Hematopoietic multipotent progenitor cell treated with erythropoietin and hydrocortisone succinate and interleukin-3 and kit ligand, for 15 days (in vitro differentiated cells): ENCODE data around the gene SPAG6.
"Not testable (repeated sequence)": the region's sequence is repeated elsewhere in the genome, so short reads cannot be mapped to it uniquely, and the experiment has no call there.

Source experiments
- DNase-seq: peaks from one replicate; pipeline ENCODE4 v3.0.0-alpha.2; 2015; ENCODE audit warnings: low spot score

Gene SPAG6

DNA sequence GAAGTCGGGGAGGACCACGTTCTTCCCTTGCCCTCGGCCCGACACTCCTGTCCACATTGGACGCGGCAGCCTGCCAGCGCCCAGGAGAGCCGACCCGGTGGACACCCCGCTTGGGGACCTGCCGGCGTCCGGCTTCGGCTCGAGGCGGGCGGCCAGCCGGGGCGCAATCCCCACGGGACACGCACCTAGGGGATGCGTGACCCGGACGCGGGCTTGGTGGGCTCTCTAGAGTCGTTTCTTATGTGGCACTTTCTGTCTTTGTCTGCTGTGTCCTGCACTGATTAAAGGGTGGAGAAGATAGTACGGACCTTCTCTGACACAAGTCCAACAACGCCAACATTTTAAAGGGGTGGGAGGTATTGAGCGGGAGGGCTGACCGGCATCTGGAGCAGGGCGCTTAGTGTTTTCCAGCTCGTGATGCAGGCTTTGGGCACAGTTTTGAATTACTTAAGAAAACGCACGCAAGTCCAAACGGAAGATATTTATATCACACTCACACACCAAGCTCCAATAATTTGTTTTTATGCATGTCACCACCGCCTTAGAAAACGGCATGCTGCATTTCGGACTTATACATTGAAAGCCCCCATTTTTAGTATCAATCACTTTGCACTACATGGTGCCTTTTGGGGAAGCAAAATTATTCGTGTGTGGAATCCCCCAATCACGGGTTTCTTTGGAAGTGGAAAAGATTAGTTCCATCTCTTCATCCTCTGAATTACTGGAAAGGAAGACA lies 3.9 kb upstream of the SPAG6 start:
- DNase-seq, result no peak

DNA sequence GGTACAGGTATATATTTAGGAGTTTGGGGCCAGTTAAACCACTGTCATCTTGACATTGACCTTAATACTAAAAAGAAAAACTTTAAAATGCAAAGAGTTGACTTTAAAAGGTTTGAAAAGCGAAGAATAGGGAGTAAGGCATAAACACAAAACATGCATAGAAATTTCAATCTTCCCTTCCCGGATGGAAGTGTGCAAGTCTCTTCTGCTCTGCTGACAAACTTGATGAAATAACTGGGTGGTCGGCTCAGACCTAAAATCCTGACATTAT lies 3.4 kb upstream of the SPAG6 start:
- no peak for DNase-seq

GRCh38 chr10:22342421-22342820 lies 2.9 kb upstream of the SPAG6 start:
- DNase-seq, result no peak

DNA sequence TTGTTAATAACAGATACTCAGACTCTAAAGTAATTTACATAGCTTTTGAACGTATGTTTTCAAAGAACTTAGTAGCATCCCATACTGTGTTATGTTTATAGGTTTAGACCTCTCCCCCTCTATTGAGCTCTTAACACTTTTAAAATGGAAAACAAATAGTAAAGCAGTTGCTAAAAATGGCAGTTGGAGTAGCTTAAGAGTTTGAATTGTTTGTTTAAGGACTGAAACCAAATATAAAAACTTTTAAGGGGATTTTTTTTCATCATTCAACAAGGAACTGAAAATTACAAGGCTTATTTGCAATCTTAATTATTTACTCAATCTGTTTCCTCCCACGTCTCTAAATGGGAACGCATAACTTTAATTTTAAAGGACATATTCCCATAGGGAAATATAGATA lies 1.6 kb upstream of the SPAG6 start:
- DNase-seq, result no peak

- no peak for DNase-seq
Observed at GRCh38 chr10:22344249-22344648, 1.0 kb upstream of the SPAG6 start.

DNA sequence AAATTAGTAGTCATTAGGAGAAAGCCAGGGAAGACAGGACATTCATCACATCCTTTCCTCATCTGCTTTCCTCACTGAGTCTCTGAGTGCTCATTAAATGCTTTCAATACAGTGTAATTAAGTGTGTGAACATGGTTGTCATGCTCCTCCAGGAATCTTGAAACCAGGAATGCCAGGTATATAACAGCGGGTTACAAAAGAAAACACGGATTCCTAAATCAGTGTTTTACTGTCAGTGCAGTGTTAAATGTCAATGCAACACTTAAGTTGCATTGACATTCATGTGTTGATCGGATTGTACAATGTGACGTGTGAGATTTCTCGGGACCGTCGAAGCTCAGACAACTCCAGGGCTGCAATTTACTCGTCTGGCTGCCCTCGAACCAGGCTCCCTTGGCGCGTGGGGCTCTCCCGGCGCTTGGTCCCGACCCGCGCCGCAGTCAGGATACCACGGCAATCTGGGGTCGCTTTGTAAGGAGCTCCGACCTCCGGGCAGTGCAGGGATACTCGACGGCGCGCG lies 455 bp upstream of the SPAG6 start:
- DNase-seq, result no peak

DNA sequence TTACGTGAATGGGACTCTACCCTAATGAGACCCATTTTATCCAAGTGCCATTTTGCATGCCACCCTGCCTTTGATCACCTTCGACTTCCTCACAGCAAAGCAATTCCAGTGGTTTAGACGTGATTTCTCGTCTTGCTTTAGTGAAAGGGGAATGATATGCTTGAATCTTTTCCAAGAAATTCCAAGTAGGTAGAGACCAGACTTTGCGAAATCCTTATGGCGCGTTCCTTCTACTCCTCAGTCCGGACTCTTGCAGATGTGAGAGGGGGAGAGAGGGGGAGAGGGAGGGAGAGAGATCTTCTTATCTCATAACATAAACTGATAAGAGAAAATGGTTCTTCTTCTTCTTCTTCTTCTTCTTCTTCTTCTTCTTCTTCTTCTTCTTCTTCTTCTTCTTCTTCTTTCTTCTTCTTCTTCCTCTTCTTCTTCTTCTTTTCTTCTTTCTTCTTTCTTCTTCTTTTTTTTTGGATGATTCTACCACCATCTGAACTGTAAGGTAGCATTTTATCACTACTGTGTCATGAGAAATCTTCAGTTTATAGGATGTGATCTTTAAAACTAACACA lies 883 bp downstream of the SPAG6 start:
- DNase-seq, result no peak

- DNase-seq, result no peak
Observed at GRCh38 chr10:22349755-22350154, 4.5 kb downstream of the SPAG6 start.

GRCh38 chr10:22351131-22351703 lies 5.9 kb downstream of the SPAG6 start:
- DNase-seq, result no peak

DNA sequence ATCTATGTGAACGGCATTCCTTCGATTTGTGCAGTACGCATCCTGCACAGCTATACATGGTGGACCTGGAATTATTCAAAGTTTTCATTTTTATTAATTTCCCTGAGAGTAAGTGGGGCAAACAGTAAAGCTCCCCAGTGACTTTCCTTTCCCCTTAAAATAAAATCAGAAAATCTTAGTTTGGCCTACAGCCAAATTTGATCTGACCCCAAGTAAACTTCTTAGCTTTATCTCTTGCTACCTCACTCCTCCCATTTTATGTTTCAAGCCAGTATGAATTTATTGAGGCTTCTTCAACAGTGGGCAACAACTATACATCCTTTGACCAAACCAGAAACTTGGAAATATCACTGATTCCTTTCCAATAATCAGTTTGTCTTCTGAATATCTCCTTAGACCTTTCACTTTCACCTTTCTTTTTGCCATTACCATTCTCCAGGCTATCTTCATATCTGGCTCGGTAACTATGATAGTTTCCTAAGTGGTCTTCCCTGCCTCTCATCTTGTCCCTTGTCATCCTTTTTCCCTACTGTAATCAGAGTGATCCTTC lies 11.1 kb downstream of the SPAG6 start:
- DNase-seq, result no peak

DNA sequence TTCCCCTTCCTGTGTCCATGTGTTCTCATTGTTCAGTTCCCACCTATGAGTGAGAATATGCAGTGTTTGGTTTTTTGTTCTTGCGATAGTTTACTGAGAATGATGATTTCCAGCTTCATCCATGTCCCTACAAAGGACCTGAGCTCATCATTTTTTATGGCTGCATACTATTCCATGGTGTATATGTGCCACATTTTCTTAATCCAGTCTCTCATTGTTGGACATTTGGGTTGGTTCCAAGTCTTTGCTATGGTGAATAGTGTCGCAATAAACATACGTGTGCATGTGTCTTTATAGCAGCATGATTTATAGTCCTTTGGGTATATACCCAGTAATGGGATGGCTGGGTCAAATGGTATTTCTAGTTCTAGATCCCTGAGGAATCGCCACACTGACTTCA lies 12.5 kb downstream of the SPAG6 start:
- not testable (repeated sequence) for DNase-seq

DNA sequence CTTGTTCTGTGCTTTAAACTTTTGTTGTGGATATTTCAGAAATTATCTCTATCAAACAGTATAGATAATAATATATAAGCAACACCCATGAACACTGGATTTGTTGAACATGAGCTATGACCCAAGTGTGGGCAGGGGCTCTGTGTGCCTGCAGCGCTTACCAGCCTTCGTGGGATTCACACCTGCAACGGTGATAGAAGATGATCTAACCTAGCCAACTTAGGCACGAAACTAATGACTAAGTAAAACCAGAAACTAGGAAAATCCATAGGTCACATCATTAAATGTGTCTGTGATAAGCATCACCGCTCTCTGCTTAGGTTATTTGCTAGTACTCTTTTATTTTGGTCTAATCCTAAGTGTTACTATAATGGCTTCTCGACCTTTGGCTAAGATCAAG lies 18.0 kb downstream of the SPAG6 start:
- DNase-seq, result no peak

DNA sequence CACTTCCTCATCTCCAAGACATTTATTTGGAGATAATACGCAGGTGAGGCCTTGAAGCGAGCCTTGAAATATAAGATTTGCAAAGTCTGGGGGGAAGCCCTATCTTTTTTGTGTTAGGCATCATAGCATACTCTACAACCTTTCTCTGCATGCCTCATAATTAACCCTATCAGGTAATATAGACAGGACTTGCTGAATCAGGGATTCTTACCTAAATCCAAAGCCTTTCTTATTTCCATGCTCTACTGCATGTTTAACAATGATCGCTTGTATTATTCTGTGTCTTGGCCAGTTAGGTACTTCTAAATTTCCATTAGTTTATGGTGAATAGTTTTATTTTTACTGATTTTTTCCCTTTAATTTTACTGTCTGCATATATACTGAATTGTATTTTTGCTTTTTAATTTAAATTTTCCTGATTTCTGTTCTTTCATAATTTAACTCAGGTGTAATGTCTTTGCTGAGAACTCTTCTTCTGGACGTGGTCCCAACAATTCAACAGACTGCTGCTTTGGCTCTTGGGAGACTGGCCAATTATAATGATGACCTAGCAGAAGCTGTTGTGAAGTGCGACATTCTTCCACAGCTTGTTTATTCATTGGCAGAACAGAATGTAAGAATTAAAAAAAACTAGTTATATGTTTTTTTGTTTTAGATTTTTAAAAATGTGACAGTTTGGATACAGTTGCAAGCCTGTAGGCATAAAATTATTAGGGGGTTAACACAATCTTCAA lies 19.3 kb downstream of the SPAG6 start:
- no peak for DNase-seq

- no peak for DNase-seq
Observed at GRCh38 chr10:22365233-22365632, 19.9 kb downstream of the SPAG6 start.

DNA sequence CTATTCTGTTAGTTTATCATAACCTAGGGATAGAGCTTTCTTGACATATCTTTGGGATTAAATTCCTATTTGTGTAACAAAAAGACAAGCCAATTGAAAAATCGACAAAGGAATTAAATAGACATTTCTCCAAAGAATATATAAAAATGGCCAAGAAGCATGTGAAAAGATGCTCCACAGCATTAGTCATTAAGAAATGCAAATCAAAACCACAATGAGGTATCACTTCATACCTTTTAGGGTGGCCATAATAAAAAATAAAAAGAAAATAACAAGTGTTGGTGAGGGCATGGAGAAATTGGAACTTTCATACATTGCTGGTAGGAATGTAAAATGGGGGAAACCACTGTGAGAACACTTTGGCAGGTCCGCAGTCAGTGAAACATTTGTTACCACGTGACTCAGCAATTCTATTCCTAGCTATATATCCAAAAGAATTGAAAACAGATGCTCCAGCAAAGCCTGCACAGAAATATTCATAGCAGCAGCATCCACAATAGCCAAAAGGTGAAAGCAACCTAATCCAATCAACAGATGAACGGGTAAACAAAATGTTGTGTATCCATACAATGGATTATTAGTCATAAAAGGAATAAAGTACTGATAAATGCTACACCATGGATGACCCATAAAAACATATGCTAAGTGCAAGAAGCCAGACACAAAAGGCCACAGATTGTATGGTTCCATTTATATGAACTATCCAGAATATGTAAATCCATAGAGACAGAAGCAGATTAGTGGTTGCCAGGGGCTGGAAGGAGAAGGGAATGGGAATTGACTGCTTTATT lies 20.5 kb downstream of the SPAG6 start:
- no peak for DNase-seq

DNA sequence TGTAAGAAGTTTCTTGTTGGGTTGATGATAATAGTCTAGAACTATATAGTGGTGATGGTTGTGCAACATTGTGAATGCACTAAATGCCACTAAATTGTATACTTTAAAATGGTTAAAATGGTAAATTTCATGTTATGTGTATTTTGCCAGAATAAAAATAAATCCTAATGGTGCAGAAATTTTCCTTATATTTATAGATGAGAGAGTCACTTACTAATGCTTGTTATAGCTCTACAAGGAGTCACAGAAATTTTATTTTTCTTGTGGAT lies 21.1 kb downstream of the SPAG6 start:
- no peak for DNase-seq

GRCh38 chr10:22366771-22367170 lies 21.5 kb downstream of the SPAG6 start:
- DNase-seq, result no peak

GRCh38 chr10:22367471-22367870 lies 22.2 kb downstream of the SPAG6 start:
- DNase-seq, result no peak

DNA sequence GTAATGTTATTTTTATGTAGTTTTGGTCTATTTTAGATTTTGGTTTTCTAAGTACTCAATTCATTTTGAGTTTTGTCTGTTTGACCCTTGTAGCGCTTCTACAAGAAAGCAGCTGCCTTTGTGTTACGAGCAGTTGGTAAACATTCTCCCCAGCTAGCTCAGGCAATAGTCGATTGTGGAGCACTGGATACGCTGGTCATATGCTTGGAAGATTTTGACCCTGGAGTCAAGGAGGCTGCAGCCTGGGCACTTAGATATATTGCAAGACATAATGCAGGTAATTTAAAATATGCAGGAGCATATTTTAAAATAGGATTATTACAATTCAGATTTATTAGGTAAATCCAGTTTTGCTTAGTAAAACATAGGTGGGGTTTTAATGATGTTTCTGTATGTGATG lies 23.1 kb downstream of the SPAG6 start:
- DNase-seq, result no peak

- no peak for DNase-seq
Observed at GRCh38 chr10:22368981-22369380, 23.7 kb downstream of the SPAG6 start.

DNA sequence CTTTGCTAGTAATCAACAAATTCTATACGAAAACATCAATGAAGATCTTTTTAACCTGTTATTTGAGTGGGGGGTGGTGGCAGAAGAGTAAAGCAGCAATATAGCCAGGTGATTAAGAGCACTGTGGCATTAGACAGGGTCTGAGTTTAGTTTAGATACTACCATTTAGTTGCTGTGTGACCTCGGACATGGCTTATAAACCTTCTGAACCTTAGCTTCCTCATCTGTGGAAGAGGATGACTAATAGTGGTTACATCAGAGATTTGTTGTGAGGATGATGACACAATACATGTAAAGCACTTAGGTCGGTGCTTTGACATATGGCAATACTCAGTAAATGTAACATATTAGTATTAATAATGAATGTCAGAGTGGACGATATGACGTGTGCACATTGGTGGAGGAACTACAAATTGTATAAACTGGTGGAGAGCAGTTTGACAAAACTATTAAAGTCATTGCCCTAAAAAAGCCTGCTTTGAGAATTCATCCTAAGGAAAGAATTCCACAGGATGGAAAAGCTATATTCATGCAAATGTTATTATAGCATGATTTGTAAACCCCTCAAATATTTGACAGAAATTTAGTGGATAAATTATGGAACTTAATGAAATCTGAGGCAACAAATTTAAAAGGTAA lies 24.3 kb downstream of the SPAG6 start:
- DNase-seq, result no peak

DNA sequence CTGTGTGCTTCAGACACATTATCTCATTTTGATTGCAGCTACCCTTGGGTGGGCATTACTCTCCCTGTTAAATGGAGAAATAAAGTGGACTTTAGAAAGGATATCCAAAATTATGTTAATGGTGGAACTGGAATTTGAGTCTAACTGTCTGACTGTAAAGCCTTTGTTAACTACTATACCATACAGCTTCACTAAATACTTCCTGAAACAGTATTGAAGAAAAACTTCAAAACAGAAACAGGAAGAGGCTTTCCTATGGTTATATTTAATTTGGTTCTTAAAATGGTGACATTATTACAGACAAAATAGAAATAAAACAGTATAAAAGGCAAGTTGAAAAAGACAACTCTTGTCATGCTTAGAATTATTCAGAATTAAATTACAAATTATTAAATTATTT lies 25.0 kb downstream of the SPAG6 start:
- DNase-seq, result no peak
